GM21526 (cell line): Measurements from ENCODE around the gene AFDN.

ENCODE experiments used
- ATAC-seq: cut with Tn5 transposase; IDR thresholded peaks from one replicate; pipeline ENCODE4 v1.9.1; 2021; ENCODE audit warnings: moderate library complexity; ENCODE audit not compliant: unreplicated experiment, low FRiP score

AFDN gene

GRCh38 chr6:167794161-167795157 is 32.3 kb upstream of the AFDN start:
- no peak for ATAC-seq

- no peak for ATAC-seq
Measured at GRCh38 chr6:167795321-167795811, 31.3 kb upstream of the AFDN start.

GRCh38 chr6:167795874-167796191 is 30.9 kb upstream of the AFDN start:
- ATAC-seq = no peak

GRCh38 chr6:167796192-167796981 is 30.3 kb upstream of the AFDN start:
- no peak for ATAC-seq

- no peak for ATAC-seq
Measured at GRCh38 chr6:167797011-167797471, 29.7 kb upstream of the AFDN start.

- ATAC-seq = no peak
Measured at GRCh38 chr6:167797476-167798265, 29.0 kb upstream of the AFDN start.

- no peak for ATAC-seq
Measured at GRCh38 chr6:167798453-167798852, 28.3 kb upstream of the AFDN start.

- ATAC-seq = no peak
Measured at GRCh38 chr6:167799033-167799821, 27.5 kb upstream of the AFDN start.

GRCh38 chr6:167800549-167800948 is 26.2 kb upstream of the AFDN start:
- ATAC-seq = no peak

GRCh38 chr6:167801263-167801662 is 25.4 kb upstream of the AFDN start:
- no peak for ATAC-seq

- ATAC-seq = no peak
Measured at GRCh38 chr6:167802339-167802738, 24.4 kb upstream of the AFDN start.

GRCh38 chr6:167803816-167804215 is 22.9 kb upstream of the AFDN start:
- no peak for ATAC-seq

- ATAC-seq = no peak
Measured at GRCh38 chr6:167804281-167805013, 22.3 kb upstream of the AFDN start.

- ATAC-seq = no peak
Measured at GRCh38 chr6:167805349-167806060, 21.2 kb upstream of the AFDN start.

GRCh38 chr6:167806061-167806700 is 20.5 kb upstream of the AFDN start:
- no peak for ATAC-seq

GRCh38 chr6:167807200-167807599 is 19.5 kb upstream of the AFDN start:
- no peak for ATAC-seq

GRCh38 chr6:167807756-167808155 is 19.0 kb upstream of the AFDN start:
- no peak for ATAC-seq

- ATAC-seq = no peak
Measured at GRCh38 chr6:167811040-167811439, 15.7 kb upstream of the AFDN start.
